AG10803 (cell line): Measurements from ENCODE around the gene C11orf87.

ENCODE experiments used
- DNase-seq: peaks from one replicate; pipeline ENCODE4 v3.0.0; 2010; ENCODE audit warnings: low read depth
- H3K4me3 ChIP-seq: 2 replicates; pipeline ENCODE4 v1.5.1; 2011; ENCODE audit warnings: mild to moderate bottlenecking, low read length, control low read depth
- TF ChIP-seq, protein P1 (sequence below): conservative IDR thresholded peaks from 2 replicates; pipeline ENCODE4 v1.5.1; 2011; ENCODE audit warnings: mild to moderate bottlenecking, low read length, control low read depth, inconsistent platforms

C11orf87 gene

DNA sequence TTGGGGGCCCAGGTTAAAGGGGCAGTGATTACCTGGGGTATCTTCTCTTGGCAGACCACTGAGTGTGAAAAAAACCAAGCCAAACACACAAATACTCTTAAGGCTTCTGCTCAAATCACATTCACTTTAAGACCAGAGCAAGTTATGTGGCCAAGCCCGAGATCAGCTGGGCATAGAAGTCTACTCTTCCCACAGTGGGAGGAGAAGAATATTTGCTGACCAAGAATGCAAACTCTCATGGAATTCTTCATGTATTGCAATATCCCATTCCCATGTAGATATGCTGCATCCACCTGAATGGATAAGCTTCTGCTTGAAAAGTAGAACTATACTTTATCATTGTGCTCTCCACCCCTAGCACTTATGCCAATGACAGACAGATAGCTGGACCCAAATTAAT lies 37.1 kb upstream of the C11orf87 start:
- DNase-seq = no peak
- H3K4me3 ChIP-seq = no peak overlapping the region
- TF ChIP-seq, protein P1, sequence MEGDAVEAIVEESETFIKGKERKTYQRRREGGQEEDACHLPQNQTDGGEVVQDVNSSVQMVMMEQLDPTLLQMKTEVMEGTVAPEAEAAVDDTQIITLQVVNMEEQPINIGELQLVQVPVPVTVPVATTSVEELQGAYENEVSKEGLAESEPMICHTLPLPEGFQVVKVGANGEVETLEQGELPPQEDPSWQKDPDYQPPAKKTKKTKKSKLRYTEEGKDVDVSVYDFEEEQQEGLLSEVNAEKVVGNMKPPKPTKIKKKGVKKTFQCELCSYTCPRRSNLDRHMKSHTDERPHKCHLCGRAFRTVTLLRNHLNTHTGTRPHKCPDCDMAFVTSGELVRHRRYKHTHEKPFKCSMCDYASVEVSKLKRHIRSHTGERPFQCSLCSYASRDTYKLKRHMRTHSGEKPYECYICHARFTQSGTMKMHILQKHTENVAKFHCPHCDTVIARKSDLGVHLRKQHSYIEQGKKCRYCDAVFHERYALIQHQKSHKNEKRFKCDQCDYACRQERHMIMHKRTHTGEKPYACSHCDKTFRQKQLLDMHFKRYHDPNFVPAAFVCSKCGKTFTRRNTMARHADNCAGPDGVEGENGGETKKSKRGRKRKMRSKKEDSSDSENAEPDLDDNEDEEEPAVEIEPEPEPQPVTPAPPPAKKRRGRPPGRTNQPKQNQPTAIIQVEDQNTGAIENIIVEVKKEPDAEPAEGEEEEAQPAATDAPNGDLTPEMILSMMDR = no peak

DNA sequence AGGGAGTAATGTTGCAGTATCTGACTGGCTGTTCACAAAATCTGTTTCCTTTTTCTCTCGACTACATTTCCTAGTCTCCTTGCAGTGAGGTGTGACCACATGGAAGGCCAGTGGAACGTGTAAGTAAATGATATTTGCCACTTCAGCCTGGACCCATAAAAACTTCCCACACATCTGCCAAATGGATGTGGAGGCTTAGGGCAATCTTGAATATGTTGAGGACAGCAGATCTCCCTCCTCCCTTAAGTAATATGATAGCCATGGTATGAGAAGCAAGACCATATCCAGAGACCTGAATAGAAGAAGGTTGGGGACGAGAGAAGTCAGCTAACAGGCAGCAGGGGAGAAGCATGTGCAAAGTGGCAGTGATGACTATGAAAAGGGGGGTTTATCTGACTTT lies 33.0 kb upstream of the C11orf87 start:
- DNase-seq = no peak

DNA sequence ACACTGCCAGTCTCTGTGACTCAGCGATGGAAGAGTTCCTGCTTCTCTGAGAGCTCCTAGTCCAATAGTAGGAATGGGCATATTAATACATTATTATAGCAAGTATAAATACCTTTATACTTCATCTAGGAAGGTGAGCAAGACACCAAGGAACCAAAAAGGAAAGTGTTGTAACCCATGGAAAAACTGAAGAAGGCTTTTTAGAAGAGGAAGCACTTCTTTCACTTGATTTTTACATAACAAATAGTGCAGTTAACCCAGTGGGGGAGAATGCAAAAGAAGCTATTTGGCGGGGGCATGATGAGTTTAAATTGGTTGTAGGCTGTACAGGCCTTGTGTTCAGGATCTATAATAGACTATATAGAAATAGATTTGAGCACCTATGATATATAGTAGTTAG lies 31.2 kb upstream of the C11orf87 start:
- no peak overlapping the region for H3K4me3 ChIP-seq
- DNase-seq = no peak
- TF ChIP-seq, protein P1 = no peak

More for the DNA sequence above, 33.0 kb upstream of the C11orf87 start:
- H3K4me3 ChIP-seq = no peak overlapping the region
- TF ChIP-seq, protein P1 = no peak

DNA sequence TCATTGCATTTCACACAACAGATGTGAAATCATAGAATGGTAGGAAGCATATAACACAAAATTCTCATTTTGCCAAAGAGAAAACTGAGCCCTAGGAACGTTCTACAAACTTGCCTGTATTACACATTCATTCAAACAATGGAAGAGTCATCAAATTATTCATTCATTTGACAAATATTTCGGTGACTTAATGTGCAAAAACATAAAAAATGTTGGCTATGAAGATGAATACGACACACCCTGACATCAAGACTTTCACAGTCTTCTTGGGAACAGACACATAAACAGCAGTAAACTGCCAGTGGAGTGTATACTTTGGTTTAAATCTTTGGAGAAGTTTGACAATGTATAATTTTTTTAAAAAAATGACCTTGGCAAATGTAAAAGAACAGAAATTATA lies 20.4 kb upstream of the C11orf87 start:
- TF ChIP-seq, protein P1 = no peak
- no peak overlapping the region for H3K4me3 ChIP-seq
- DNase-seq = peak; percentile 22

DNA sequence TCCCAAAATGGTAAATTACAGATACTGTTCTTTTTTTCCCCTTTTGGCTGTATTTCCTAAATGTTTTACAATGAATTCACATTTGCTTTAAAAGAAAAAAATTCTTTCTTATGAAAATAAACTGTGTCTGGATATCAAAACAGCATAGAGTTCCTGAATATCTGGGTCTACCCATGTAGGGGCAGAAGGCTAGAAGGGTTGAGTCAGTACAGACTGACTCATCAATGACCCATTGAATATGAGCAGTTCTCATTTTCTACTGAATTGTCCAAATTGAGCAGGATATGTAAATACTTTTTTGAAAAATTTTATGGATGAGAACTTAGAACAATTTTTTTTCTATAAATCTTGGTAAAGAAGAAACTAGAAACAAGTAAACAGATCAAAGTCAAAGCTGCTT lies 16.3 kb upstream of the C11orf87 start:
- TF ChIP-seq, protein P1 = no peak
- no peak overlapping the region for H3K4me3 ChIP-seq
- DNase-seq = no peak

DNA sequence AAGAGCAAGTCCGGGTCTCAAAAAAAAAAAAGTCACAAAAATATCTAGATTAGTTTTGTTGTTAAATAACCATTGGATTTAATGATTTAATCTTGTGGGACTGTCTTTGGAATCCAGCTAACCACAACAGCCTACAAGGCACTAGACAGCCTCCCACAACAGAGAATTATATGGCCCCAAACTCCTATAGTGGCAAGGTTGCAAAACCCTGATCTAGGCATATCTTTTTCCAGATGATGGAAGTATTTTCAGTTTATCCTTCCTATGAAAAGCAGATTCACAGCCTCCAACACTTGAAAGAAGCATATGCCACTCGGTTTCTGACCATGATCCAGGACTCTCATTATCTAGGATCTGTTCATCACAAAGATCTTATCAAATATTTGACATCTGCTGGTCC lies 5.4 kb upstream of the C11orf87 start:
- TF ChIP-seq, protein P1 = no peak
- no peak overlapping the region for H3K4me3 ChIP-seq
- peak; percentile 44 for DNase-seq

DNA sequence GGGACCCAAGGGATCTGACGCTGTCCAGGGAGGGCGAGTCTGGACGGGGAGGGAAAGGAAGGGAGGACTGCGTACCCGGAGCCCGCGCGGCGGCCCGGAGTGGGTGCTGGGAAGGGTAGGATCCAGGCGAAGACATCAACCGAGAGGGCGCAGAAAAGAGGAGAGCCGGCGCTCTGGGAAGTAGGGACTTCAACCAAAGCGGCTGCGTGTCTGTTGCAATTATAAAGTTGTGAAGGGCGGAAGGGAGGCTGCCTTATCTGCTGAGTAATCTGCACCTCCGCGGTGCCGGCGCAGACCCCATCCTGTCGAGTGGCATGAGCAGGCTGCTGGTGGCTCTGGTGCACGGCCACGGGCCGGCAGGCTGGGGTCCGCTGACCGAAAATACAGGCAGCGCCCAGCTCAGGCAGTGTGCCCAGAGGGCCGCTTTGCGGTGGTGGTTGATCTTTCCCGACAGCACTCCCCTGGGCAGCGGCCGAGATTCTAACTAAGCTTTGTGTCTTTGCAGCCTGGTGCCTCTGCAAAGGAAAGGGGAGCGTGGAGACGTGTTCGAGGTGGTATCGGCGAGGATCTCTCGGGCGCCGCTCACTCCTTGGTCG lies 978 bp downstream of the C11orf87 start:
- peak overlapping the region; percentile 72 for H3K4me3 ChIP-seq
- peak; percentile 43 for DNase-seq
- TF ChIP-seq, protein P1 = no peak
